Ishikawa (cell line): ENCODE data around the gene IL1B.

ENCODE experiments used
- CEBPB ChIP-seq: IDR thresholded peaks from 2 replicates; pipeline ENCODE4 v1.6.1; 2012
- CREB1 ChIP-seq: IDR thresholded peaks from 2 replicates; pipeline ENCODE4 v1.6.1; 2012; ENCODE audit warnings: low read depth
- EGR1 ChIP-seq: IDR thresholded peaks from 2 replicates; pipeline ENCODE4 v1.6.1; 2012
- EP300 ChIP-seq: IDR thresholded peaks from 2 replicates; pipeline ENCODE4 v1.6.1; 2012; ENCODE audit warnings: borderline replicate concordance
- RAD21 ChIP-seq: IDR thresholded peaks from 2 replicates; pipeline ENCODE4 v1.6.1; 2012; ENCODE audit warnings: low read depth
- TAF1 ChIP-seq: IDR thresholded peaks from 2 replicates; pipeline ENCODE4 v1.6.1; 2012; ENCODE audit warnings: low read depth, mild to moderate bottlenecking
- TEAD4 ChIP-seq: IDR thresholded peaks from 2 replicates; pipeline ENCODE4 v1.6.1; 2012
- YY1 ChIP-seq: IDR thresholded peaks from 2 replicates; pipeline ENCODE4 v1.6.1; 2012; ENCODE audit warnings: low read depth
- TF ChIP-seq, protein P1 (sequence below): IDR thresholded peaks from 2 replicates; pipeline ENCODE4 v1.6.1; 2012
- TF ChIP-seq, protein P2 (sequence below): IDR thresholded peaks from 2 replicates; pipeline ENCODE4 v1.6.1; 2012; ENCODE audit warnings: low read depth, mild to moderate bottlenecking
- TF ChIP-seq, protein P3 (sequence below): IDR thresholded peaks from 2 replicates; pipeline ENCODE4 v1.6.1; 2012

DNA sequence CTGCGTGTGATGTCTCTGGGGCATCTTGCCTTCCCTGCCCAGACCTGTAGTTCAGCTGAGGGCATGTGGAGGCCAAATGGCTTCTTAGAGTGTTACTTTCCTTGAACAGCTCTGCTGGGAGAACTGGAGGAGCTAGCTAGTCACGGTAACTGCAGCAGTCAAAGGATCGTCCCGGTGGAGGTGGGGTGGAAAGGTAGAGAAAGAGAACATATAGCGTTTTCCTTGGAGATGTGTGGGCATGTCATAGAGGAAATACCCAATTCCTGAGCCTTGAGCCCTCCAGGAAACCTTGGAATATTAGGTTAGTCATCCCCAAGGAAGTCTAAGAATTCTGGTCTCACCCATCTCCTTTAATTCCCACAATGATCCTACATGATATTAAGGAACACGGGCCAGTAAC, 40.8 kb upstream of the IL1B start:
- TF ChIP-seq, protein P1, sequence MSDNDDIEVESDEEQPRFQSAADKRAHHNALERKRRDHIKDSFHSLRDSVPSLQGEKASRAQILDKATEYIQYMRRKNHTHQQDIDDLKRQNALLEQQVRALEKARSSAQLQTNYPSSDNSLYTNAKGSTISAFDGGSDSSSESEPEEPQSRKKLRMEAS, result no peak
- TF ChIP-seq YY1, result no peak
- TF ChIP-seq, protein P2, sequence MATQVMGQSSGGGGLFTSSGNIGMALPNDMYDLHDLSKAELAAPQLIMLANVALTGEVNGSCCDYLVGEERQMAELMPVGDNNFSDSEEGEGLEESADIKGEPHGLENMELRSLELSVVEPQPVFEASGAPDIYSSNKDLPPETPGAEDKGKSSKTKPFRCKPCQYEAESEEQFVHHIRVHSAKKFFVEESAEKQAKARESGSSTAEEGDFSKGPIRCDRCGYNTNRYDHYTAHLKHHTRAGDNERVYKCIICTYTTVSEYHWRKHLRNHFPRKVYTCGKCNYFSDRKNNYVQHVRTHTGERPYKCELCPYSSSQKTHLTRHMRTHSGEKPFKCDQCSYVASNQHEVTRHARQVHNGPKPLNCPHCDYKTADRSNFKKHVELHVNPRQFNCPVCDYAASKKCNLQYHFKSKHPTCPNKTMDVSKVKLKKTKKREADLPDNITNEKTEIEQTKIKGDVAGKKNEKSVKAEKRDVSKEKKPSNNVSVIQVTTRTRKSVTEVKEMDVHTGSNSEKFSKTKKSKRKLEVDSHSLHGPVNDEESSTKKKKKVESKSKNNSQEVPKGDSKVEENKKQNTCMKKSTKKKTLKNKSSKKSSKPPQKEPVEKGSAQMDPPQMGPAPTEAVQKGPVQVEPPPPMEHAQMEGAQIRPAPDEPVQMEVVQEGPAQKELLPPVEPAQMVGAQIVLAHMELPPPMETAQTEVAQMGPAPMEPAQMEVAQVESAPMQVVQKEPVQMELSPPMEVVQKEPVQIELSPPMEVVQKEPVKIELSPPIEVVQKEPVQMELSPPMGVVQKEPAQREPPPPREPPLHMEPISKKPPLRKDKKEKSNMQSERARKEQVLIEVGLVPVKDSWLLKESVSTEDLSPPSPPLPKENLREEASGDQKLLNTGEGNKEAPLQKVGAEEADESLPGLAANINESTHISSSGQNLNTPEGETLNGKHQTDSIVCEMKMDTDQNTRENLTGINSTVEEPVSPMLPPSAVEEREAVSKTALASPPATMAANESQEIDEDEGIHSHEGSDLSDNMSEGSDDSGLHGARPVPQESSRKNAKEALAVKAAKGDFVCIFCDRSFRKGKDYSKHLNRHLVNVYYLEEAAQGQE, result no peak
- TF ChIP-seq, protein P3, sequence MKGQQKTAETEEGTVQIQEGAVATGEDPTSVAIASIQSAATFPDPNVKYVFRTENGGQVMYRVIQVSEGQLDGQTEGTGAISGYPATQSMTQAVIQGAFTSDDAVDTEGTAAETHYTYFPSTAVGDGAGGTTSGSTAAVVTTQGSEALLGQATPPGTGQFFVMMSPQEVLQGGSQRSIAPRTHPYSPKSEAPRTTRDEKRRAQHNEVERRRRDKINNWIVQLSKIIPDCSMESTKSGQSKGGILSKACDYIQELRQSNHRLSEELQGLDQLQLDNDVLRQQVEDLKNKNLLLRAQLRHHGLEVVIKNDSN, result no peak
- TF ChIP-seq RAD21, result no peak
- TF ChIP-seq TEAD4, result no peak
- TF ChIP-seq EGR1, result no peak
- no peak for TF ChIP-seq TAF1
- no peak for TF ChIP-seq CEBPB
- TF ChIP-seq CREB1, result no peak
- no peak for TF ChIP-seq EP300
